ENCODE data around the gene IL4I1. TPM values are rescaled to one million over a fixed set of nuclear protein-coding genes. Genes with fewer than 3 reads are reported as not detected.
A peak's percentile ranks its signal among the peaks of the same experiment; 100 is the strongest.

The IL4I1 gene
- total RNA-seq, 1 experiment from 2014 or later: 8.2 TPM

DNA sequence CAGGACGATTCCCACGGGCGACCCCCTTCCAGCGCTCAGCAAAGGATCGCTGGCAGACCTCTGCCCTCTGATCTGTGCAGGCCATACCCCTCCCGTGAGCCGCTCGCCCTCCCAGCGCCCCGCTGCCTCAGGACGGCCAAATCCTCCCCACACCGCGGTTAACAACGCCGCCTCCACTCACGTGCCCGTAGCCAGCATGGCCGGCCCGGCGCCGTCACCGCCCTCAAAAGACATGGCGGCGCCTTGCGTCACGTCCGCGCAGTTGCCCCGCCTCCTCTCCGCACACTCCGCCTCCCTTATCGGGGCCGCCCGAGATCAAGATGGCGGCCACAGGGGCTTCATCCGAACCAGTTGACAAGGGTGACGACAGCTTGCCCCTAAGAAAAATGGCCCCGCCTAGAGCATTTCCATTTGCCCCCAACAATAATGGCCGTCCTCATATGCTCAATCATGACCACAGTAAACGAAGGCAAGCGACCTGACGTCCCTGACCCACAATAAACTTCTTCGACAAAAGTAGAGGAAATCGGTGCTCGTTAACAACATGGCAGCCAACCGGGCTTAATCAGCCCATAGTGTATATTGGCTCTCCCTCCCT is 20.2 kb downstream of the IL4I1 start:
- Mint-ChIP-seq H3K36me3 (ENCODE audit: insufficient read depth, unreplicated experiment) (peaks cover 11% of the 10 kb centered on the region), H3K27me3 (ENCODE audit: unreplicated experiment) (no peaks in the 10 kb centered on the region), H3K27ac (ENCODE audit: unreplicated experiment) (no peak overlapping the region), H3K4me3 (ENCODE audit: low read depth, unreplicated experiment) (no peak overlapping the region), H3K9me3 (ENCODE audit: low read depth, unreplicated experiment) (no peaks in the 10 kb centered on the region), H3K4me1 (ENCODE audit: low read depth, unreplicated experiment) (peaks cover 17% of the 10 kb centered on the region)
- no TSS peak for BruUV-seq (replicated peaks)
- TF ChIP-seq, protein P1, sequence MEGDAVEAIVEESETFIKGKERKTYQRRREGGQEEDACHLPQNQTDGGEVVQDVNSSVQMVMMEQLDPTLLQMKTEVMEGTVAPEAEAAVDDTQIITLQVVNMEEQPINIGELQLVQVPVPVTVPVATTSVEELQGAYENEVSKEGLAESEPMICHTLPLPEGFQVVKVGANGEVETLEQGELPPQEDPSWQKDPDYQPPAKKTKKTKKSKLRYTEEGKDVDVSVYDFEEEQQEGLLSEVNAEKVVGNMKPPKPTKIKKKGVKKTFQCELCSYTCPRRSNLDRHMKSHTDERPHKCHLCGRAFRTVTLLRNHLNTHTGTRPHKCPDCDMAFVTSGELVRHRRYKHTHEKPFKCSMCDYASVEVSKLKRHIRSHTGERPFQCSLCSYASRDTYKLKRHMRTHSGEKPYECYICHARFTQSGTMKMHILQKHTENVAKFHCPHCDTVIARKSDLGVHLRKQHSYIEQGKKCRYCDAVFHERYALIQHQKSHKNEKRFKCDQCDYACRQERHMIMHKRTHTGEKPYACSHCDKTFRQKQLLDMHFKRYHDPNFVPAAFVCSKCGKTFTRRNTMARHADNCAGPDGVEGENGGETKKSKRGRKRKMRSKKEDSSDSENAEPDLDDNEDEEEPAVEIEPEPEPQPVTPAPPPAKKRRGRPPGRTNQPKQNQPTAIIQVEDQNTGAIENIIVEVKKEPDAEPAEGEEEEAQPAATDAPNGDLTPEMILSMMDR (IDR thresholded peaks at IDR 0.05; ENCODE audit: unreplicated experiment): no peak
- intact Hi-C loops (cut with micrococcal nuclease; ENCODE audit: unreplicated experiment): no loop called here
- CTCF ChIA-PET: interaction anchor here (1.2 to 1.3 kb wide), 2 partner anchors 10 to 21 kb away, joined by 3 read pairs; no protein-coding TSS in a partner anchor
- DNase-seq: peak; percentile 99

DNA sequence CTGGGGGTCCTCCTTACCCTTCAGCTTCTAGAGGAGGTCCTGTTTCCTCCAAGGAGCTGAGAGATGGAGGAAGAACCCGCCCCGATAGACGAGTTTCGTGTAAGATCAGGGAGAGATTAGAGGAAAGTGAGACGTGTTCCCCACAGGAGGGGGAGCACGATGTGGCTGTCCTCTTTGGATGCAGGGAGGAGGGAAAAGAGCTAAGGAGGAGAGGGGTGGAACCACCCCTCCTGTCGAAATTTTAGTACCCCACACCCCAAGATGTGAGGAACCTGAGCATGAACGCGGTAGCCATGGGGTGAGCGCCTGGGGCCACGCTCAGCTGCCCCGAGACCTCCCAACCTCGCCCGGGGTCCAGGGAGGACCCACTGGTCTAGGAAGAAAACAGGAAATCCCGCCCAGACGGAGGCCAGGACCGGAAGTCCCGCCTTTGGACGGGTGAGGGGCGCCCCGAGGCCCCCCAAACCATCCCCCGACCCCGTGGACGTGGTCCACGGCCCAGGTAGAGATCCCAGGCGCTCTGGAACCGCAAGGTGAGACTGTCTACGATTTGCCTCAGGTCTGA is 20.7 kb downstream of the IL4I1 start:
- Mint-ChIP-seq H3K27me3 (ENCODE audit: unreplicated experiment) (no peaks in the 10 kb centered on the region), H3K36me3 (ENCODE audit: insufficient read depth, unreplicated experiment) (peaks cover 11% of the 10 kb centered on the region), H3K27ac (ENCODE audit: unreplicated experiment) (no peak overlapping the region), H3K4me3 (ENCODE audit: low read depth, unreplicated experiment) (no peak overlapping the region), H3K4me1 (ENCODE audit: low read depth, unreplicated experiment) (peaks cover 17% of the 10 kb centered on the region), H3K9me3 (ENCODE audit: low read depth, unreplicated experiment) (no peaks in the 10 kb centered on the region)
- intact Hi-C loops (cut with micrococcal nuclease; ENCODE audit: unreplicated experiment): no loop called here
- TSS peak; percentile 54 for BruUV-seq (replicated peaks)
- DNase-seq: peak; percentile 69
- TF ChIP-seq, protein P1 (IDR thresholded peaks at IDR 0.05; ENCODE audit: unreplicated experiment): no peak
- CTCF ChIA-PET: interaction anchor here (1.2 to 1.3 kb wide), 2 partner anchors 9 to 22 kb away, joined by 3 read pairs; no protein-coding TSS in a partner anchor

DNA sequence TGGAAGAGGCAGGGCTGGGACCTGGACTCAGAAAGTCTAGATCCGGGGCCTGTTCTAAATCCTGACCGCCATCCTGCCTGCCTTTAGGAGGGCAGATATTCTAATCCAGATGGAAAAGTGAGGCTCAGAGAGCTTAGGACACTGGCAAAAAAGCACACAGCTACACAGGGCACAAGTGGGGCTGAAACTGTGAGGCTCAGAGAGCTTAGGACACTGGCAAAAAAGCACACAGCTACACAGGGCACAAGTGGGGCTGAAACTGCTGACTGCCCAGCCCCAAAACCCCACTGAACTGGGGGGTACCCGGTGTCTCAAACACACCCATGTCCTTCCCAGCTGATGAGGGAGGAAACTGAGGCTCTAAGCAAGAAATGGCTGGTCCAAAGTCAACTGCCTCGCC is 21.5 kb downstream of the IL4I1 start:
- TF ChIP-seq, protein P1 (IDR thresholded peaks at IDR 0.05; ENCODE audit: unreplicated experiment): no peak
- H3K36me3 Mint-ChIP-seq (ENCODE audit: insufficient read depth, unreplicated experiment): peaks cover 11% of the 10 kb centered on the region
- no peaks in the 10 kb centered on the region for H3K27me3 Mint-ChIP-seq (ENCODE audit: unreplicated experiment)
- intact Hi-C loops (cut with micrococcal nuclease; ENCODE audit: unreplicated experiment): no loop called here
- no peak overlapping the region for H3K4me3 Mint-ChIP-seq (ENCODE audit: low read depth, unreplicated experiment)
- peaks cover 21% of the 10 kb centered on the region for H3K4me1 Mint-ChIP-seq (ENCODE audit: low read depth, unreplicated experiment)
- BruUV-seq (replicated peaks): no TSS peak
- H3K9me3 Mint-ChIP-seq (ENCODE audit: low read depth, unreplicated experiment): no peaks in the 10 kb centered on the region
- no peak for DNase-seq
- CTCF ChIA-PET: interaction anchor here (1.2 kb wide), 1 partner anchor 8 kb away, joined by 3 read pairs; no protein-coding TSS in a partner anchor
- H3K27ac Mint-ChIP-seq (ENCODE audit: unreplicated experiment): no peak overlapping the region

DNA sequence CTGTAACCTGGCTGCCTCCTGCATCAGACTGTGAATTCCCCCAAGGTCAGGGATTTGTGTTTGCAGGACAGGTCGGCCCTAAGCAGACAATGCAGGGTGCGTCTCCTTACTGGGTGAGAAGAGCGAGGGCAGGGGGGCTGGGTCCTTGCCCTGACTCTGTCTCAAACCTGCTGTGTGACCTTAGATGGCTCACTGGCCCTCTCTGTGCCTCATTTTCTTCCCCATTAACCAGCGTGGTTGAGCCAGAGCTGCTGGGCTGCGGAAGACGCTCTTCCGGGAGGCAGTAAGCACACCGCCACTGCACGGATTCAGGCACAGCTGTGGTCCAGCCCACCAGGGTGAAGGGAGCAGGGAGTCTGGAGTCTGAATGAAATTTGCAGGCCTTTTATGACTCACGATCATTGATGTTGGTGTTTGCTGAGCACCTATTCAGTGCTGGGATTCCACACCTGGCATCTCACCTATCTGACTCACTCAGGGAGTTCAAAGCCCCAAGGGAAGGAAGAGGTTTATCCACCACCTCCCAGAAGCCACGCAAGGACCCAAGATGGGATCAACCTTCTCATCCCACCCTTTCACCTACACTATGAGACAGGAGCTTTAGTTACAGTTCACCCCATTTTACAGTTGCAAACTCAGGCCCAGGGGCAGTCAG is 22.1 kb downstream of the IL4I1 start:
- no peaks in the 10 kb centered on the region for H3K27me3 Mint-ChIP-seq (ENCODE audit: unreplicated experiment)
- TF ChIP-seq, protein P1 (IDR thresholded peaks at IDR 0.05; ENCODE audit: unreplicated experiment): no peak
- peaks cover 26% of the 10 kb centered on the region for H3K4me1 Mint-ChIP-seq (ENCODE audit: low read depth, unreplicated experiment)
- H3K27ac Mint-ChIP-seq (ENCODE audit: unreplicated experiment): no peak overlapping the region
- no peaks in the 10 kb centered on the region for H3K9me3 Mint-ChIP-seq (ENCODE audit: low read depth, unreplicated experiment)
- CTCF ChIA-PET: interaction anchor here (0.6 kb wide), 1 partner anchor 930 kb away, joined by 3 read pairs; no protein-coding TSS in a partner anchor
- DNase-seq: no peak
- H3K4me3 Mint-ChIP-seq (ENCODE audit: low read depth, unreplicated experiment): no peak overlapping the region
- peaks cover 11% of the 10 kb centered on the region for H3K36me3 Mint-ChIP-seq (ENCODE audit: insufficient read depth, unreplicated experiment)
- BruUV-seq (replicated peaks): no TSS peak
- intact Hi-C loops (cut with micrococcal nuclease; ENCODE audit: unreplicated experiment): no loop called here

Measured in Calu3 (cell line).